ENCODE measurements around the gene SCRG1.

- TF ChIP-seq, protein P1, sequence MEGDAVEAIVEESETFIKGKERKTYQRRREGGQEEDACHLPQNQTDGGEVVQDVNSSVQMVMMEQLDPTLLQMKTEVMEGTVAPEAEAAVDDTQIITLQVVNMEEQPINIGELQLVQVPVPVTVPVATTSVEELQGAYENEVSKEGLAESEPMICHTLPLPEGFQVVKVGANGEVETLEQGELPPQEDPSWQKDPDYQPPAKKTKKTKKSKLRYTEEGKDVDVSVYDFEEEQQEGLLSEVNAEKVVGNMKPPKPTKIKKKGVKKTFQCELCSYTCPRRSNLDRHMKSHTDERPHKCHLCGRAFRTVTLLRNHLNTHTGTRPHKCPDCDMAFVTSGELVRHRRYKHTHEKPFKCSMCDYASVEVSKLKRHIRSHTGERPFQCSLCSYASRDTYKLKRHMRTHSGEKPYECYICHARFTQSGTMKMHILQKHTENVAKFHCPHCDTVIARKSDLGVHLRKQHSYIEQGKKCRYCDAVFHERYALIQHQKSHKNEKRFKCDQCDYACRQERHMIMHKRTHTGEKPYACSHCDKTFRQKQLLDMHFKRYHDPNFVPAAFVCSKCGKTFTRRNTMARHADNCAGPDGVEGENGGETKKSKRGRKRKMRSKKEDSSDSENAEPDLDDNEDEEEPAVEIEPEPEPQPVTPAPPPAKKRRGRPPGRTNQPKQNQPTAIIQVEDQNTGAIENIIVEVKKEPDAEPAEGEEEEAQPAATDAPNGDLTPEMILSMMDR (conservative IDR thresholded peaks at IDR 0.05): no peak
- no peak for TF ChIP-seq EZH2 (IDR thresholded peaks at IDR 0.05; ENCODE audit: low read depth)
These were observed 26.2 kb upstream of the SCRG1 start for GRCh38 chr4:173424899-173425805.

Measured in PC-9 (cell line).